ENCODE data around the gene LCP1.

Gene LCP1

DNA sequence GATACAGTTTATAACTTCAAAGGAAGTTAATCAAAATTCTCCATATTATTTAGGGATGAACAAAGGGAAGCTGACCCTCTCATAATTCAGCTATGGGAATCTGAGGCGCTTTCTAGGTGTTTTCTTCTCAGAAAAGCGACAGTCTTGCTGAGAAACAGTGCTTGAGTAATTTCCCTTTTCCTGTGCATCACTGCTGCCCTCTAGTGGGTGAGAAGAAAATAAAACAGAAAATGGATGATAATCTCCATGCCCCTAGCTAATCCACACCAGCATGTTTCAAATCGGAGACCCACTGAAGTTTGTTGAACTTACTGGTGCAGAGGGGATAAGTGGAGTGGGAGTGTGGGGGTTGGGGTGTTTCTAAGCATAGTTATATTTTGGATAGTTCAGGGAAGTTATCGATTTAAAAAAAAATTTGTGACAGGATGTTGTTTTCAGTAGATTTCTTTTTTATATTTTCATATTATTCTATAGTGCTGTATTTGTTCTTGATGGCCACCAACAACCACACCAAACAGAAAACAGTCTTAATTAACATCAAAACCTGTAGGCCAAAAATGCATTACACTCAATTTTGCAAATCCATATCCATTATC, 21.4 kb downstream of the LCP1 start:
- ATAC-seq (ENCODE audit: low read depth) (peak; percentile 77), DNase-seq (ENCODE audit: low spot score in 2 of 2) (peak; percentile 49 to 64)
- peak overlapping the region; percentile 54 for H3K4me3 Mint-ChIP-seq
- no peaks in the 10 kb centered on the region for H3K9me3 Mint-ChIP-seq
- H3K4me1 Mint-ChIP-seq = peaks cover 43% of the 10 kb centered on the region
- H3K27me3 Mint-ChIP-seq = no peaks in the 10 kb centered on the region
- peaks cover 24% of the 10 kb centered on the region for H3K36me3 Mint-ChIP-seq
- peak overlapping the region; percentile 82 for H3K27ac Mint-ChIP-seq

DNA sequence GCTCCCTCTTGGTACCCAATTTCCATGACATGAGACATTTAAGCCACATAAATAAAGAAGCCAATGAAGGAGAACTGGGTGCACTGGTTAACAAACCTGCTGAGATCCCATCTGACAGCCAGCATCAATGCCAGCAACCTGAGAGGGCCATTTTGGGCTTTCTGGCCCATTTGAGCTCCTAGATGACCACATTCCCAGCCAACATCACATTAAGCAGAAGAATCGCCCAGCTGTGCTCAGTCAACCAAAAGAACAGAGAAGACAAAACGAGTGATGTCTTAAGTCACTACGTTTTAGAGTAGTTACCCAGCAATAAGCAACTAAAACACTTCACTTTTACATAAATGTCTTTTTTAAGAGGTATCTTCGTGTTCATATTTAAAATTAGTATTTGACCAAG, 21.9 kb downstream of the LCP1 start:
- peak overlapping the region; percentile 30 for H3K4me3 Mint-ChIP-seq
- peaks cover 24% of the 10 kb centered on the region for H3K36me3 Mint-ChIP-seq
- peak; percentile 40 for ATAC-seq (ENCODE audit: low read depth)
- H3K9me3 Mint-ChIP-seq = no peaks in the 10 kb centered on the region
- peaks cover 40% of the 10 kb centered on the region for H3K4me1 Mint-ChIP-seq
- DNase-seq (ENCODE audit: low spot score in 2 of 2) = no peak
- H3K27me3 Mint-ChIP-seq = no peaks in the 10 kb centered on the region
- peak overlapping the region; percentile 82 for H3K27ac Mint-ChIP-seq

- no peaks in the 10 kb centered on the region for H3K9me3 Mint-ChIP-seq
- peak overlapping the region; percentile 82 for H3K27ac Mint-ChIP-seq
- peaks cover 33% of the 10 kb centered on the region for H3K4me1 Mint-ChIP-seq
- no peak overlapping the region for H3K4me3 Mint-ChIP-seq
- no peak for ATAC-seq (ENCODE audit: low read depth)
- peaks cover 24% of the 10 kb centered on the region for H3K36me3 Mint-ChIP-seq
- DNase-seq (ENCODE audit: low spot score in 2 of 2) = no peak
- no peaks in the 10 kb centered on the region for H3K27me3 Mint-ChIP-seq
Observed at GRCh38 chr13:46158983-46159382, 23.0 kb downstream of the LCP1 start.

GRCh38 chr13:46158222-46158621, 23.8 kb downstream of the LCP1 start:
- ATAC-seq (ENCODE audit: low read depth) (no peak), DNase-seq (ENCODE audit: low spot score in 2 of 2) (no peak)
- Mint-ChIP-seq H3K4me1 (peaks cover 32% of the 10 kb centered on the region), H3K27me3 (no peaks in the 10 kb centered on the region), H3K9me3 (no peaks in the 10 kb centered on the region), H3K27ac (no peak overlapping the region), H3K36me3 (peaks cover 24% of the 10 kb centered on the region), H3K4me3 (no peak overlapping the region)

DNA sequence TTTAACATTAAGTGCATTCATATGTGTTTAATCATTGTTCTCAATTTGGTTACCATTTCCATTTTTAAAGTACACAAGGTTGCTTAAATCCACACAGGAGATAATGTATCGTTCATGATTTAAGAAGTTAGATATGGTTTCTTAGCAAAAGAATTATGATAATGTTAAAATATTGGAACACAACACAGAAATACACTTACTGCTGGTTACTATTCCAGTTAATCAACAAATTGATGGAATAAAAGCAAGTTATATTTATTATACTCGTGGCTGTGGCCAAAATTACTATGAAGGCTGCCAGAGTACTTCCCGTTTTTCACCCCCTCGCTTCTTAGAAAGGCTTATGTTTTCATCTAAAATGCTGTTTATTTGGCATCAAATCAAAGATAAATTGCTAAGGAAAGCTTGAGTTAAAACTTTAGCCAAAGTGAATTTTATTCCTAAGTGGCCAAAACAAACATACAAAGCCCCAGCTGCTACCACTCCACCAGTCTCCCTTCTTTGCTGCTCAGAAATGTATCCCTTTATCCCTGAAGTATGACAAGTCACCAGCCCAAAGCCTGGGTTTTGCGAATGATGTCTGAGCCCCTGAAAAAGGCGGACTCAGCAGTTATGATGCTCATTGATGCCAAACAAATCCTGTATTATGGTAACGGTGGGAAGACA, 27.7 kb downstream of the LCP1 start:
- DNase-seq (ENCODE audit: low spot score in 2 of 2) = no peak
- H3K4me1 Mint-ChIP-seq = peaks cover 8% of the 10 kb centered on the region
- peak overlapping the region; percentile 78 for H3K27ac Mint-ChIP-seq
- no peaks in the 10 kb centered on the region for H3K27me3 Mint-ChIP-seq
- ATAC-seq (ENCODE audit: low read depth) = no peak
- H3K36me3 Mint-ChIP-seq = peaks cover 43% of the 10 kb centered on the region
- H3K9me3 Mint-ChIP-seq = no peaks in the 10 kb centered on the region
- H3K4me3 Mint-ChIP-seq = no peak overlapping the region

GRCh38 chr13:46152627-46153328, 29.2 kb downstream of the LCP1 start:
- Mint-ChIP-seq H3K36me3 (peaks cover 39% of the 10 kb centered on the region), H3K4me1 (peaks cover 3% of the 10 kb centered on the region), H3K27ac (peak overlapping the region; percentile 33), H3K4me3 (no peak overlapping the region), H3K27me3 (no peaks in the 10 kb centered on the region), H3K9me3 (no peaks in the 10 kb centered on the region)
- DNase-seq (ENCODE audit: low spot score in 2 of 2) = no peak
- no peak for ATAC-seq (ENCODE audit: low read depth)

- ATAC-seq (ENCODE audit: low read depth) = no peak
- Mint-ChIP-seq H3K4me1 (peaks cover 3% of the 10 kb centered on the region), H3K27me3 (no peaks in the 10 kb centered on the region), H3K27ac (peak overlapping the region; percentile 14), H3K4me3 (no peak overlapping the region), H3K36me3 (peaks cover 48% of the 10 kb centered on the region), H3K9me3 (no peaks in the 10 kb centered on the region)
- no peak for DNase-seq (ENCODE audit: low spot score in 2 of 2)
Observed at GRCh38 chr13:46150134-46150693, 31.8 kb downstream of the LCP1 start.

- Mint-ChIP-seq H3K27me3 (no peaks in the 10 kb centered on the region), H3K36me3 (peaks cover 49% of the 10 kb centered on the region), H3K9me3 (no peaks in the 10 kb centered on the region), H3K4me1 (peaks cover 6% of the 10 kb centered on the region), H3K4me3 (no peak overlapping the region), H3K27ac (peak overlapping the region; percentile 77)
- ATAC-seq (ENCODE audit: low read depth) = no peak
- no peak for DNase-seq (ENCODE audit: low spot score in 2 of 2)
Observed at GRCh38 chr13:46149272-46150133, 32.5 kb downstream of the LCP1 start.

- ATAC-seq (ENCODE audit: low read depth) (no peak), DNase-seq (ENCODE audit: low spot score in 2 of 2) (no peak)
- Mint-ChIP-seq H3K9me3 (no peaks in the 10 kb centered on the region), H3K27me3 (no peaks in the 10 kb centered on the region), H3K36me3 (peaks cover 41% of the 10 kb centered on the region), H3K4me3 (no peak overlapping the region), H3K4me1 (peaks cover 6% of the 10 kb centered on the region), H3K27ac (no peak overlapping the region)
Observed at GRCh38 chr13:46146898-46147297, 35.1 kb downstream of the LCP1 start.

DNA sequence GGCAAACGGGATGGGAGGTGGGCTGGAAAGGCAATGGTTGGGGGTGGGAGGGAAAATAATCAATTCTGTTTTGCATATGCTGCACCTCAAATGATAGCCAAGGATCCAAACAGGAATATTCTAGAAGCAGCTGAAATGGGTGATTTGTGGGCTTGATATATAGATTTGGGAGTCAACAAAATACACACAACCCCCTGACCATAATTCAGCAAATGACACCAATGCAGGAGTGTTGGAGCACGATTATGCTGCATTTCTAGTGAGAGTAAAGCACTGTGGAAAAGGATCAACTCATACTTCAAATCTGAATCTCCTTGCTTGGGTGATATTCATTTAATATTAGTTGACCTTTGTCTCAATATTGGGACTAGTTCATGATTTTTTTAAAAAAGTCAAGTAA, 36.0 kb downstream of the LCP1 start:
- H3K9me3 Mint-ChIP-seq = no peaks in the 10 kb centered on the region
- peaks cover 6% of the 10 kb centered on the region for H3K4me1 Mint-ChIP-seq
- no peak overlapping the region for H3K27ac Mint-ChIP-seq
- no peak overlapping the region for H3K4me3 Mint-ChIP-seq
- peaks cover 41% of the 10 kb centered on the region for H3K36me3 Mint-ChIP-seq
- ATAC-seq (ENCODE audit: low read depth) = no peak
- DNase-seq (ENCODE audit: low spot score in 2 of 2) = no peak
- no peaks in the 10 kb centered on the region for H3K27me3 Mint-ChIP-seq

GRCh38 chr13:46145135-46145534, 36.8 kb downstream of the LCP1 start:
- Mint-ChIP-seq H3K27ac (peak overlapping the region; percentile 9), H3K9me3 (no peaks in the 10 kb centered on the region), H3K27me3 (no peaks in the 10 kb centered on the region), H3K4me1 (peaks cover 4% of the 10 kb centered on the region), H3K4me3 (no peak overlapping the region), H3K36me3 (peaks cover 39% of the 10 kb centered on the region)
- ATAC-seq (ENCODE audit: low read depth) (no peak), DNase-seq (ENCODE audit: low spot score in 2 of 2) (no peak)

GRCh38 chr13:46143184-46143701, 38.7 kb downstream of the LCP1 start:
- H3K27ac Mint-ChIP-seq = peak overlapping the region; percentile 43
- ATAC-seq (ENCODE audit: low read depth) (no peak), DNase-seq (ENCODE audit: low spot score in 2 of 2) (no peak)
- no peaks in the 10 kb centered on the region for H3K27me3 Mint-ChIP-seq
- peaks cover 3% of the 10 kb centered on the region for H3K4me1 Mint-ChIP-seq
- H3K36me3 Mint-ChIP-seq = peaks cover 36% of the 10 kb centered on the region
- no peak overlapping the region for H3K4me3 Mint-ChIP-seq
- H3K9me3 Mint-ChIP-seq = no peaks in the 10 kb centered on the region

DNA sequence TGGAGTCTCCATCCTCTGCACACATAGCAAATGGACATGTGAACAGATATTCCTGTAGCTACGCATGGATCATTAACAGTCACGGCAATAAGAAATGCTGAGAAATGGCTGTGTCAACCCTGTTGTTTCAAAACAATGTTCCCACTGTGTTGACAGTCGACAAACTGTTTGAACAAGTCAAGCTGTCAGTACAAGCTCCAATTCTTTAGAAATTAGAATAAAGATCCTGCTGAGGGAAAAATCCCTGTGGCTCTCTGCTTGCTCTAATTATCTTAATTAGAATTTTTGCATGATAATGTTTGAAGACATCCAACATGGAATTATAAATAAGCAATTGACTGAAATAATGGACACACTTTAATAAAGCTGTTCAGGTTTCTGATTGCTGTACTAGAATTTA, 39.2 kb downstream of the LCP1 start:
- Mint-ChIP-seq H3K4me3 (no peak overlapping the region), H3K27ac (no peak overlapping the region), H3K4me1 (peaks cover 3% of the 10 kb centered on the region), H3K27me3 (no peaks in the 10 kb centered on the region), H3K36me3 (peaks cover 37% of the 10 kb centered on the region), H3K9me3 (no peaks in the 10 kb centered on the region)
- ATAC-seq (ENCODE audit: low read depth) (no peak), DNase-seq (ENCODE audit: low spot score in 2 of 2) (no peak)

Measured in memory B cell (primary cell).